ENCODE results near the gene ZEB2.

ZEB2 gene

GRCh38 chr2:144471305-144472045, 48.4 kb downstream of the ZEB2 start:
- in situ Hi-C loops (cut with HindIII; ENCODE audit: low pct_ligation_motif_present, low sequenced_read_pairs) = no loop called here
- TF ChIP-seq CTCF (IDR thresholded peaks at IDR 0.05; ENCODE audit: low read depth, low read length, missing control alignments) = no peak
- Histone ChIP-seq H3K36me3 (replicated peaks) (peaks cover 11% of the 10 kb centered on the region), H3K4me3 (ENCODE audit: low read depth, low read length) (no peak overlapping the region), H3K27ac (no peak overlapping the region), H3K27me3 (replicated peaks) (no peaks in the 10 kb centered on the region)
- no peak for DNase-seq

DNA sequence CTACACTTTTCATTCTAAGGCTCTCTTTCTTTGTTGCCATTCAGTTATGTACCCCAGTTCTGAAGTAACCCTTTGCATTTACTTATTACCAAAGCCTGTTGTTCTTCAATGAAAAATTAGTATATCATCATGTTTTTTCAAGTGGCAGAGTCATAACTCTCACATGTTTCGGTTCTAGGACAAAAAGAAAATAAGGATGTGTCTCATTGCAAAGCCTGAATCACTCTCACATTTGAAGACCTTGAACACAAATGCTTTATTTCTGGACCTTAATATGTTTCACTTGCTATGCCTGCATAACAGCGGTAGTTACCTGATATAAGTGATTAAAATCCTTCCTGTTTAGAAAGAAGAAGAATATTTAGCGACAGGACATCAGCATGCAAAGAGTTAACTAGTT, 49.1 kb downstream of the ZEB2 start:
- Histone ChIP-seq H3K4me3 (ENCODE audit: low read depth, low read length) (no peak overlapping the region), H3K27me3 (replicated peaks) (no peaks in the 10 kb centered on the region), H3K27ac (no peak overlapping the region), H3K36me3 (replicated peaks) (peaks cover 11% of the 10 kb centered on the region)
- in situ Hi-C loops (cut with HindIII; ENCODE audit: low pct_ligation_motif_present, low sequenced_read_pairs) = no loop called here
- no peak for TF ChIP-seq CTCF (IDR thresholded peaks at IDR 0.05; ENCODE audit: low read depth, low read length, missing control alignments)
- DNase-seq = no peak

DNA sequence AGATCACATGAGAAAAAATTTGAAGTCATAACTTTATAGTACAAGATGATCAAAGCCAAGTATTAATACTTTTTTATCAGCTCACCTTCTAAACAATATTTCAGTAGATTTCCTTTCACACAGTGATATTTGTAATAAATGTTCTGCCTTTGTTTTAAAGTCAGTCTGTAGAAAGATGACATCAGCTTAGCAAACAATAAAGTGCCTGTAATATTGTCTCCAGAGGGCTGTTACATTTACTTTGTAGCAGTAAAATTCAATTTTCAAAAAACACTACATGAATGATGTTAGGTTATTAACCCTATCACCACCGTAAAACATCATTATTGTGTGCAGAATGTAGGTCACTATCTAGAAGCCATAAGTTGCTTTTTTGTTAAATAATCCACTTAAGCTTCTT, 49.6 kb downstream of the ZEB2 start:
- in situ Hi-C loops (cut with HindIII; ENCODE audit: low pct_ligation_motif_present, low sequenced_read_pairs) = no loop called here
- no peak for TF ChIP-seq CTCF (IDR thresholded peaks at IDR 0.05; ENCODE audit: low read depth, low read length, missing control alignments)
- Histone ChIP-seq H3K36me3 (replicated peaks) (peaks cover 11% of the 10 kb centered on the region), H3K27ac (no peak overlapping the region), H3K4me3 (ENCODE audit: low read depth, low read length) (no peak overlapping the region), H3K27me3 (replicated peaks) (no peaks in the 10 kb centered on the region)
- no peak for DNase-seq

DNA sequence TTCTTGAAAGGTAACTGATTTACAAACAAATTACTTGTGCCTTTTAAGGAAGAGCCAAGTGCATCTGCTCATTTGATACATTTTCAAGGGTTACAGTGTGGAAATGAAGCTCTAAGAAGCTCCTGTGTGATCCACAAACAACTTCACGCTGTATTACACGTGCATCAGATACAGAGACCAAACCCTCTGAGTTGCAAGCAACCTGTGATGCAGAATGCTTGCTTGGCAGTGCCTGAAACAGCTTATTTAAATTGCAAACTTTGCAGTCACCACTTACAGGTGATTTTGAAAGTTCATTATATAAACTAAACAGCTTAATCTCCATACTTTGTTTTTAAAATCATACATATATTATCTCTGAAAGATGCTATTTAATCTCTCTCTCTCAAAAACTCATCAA, 50.1 kb downstream of the ZEB2 start:
- no peak overlapping the region for H3K27ac ChIP-seq
- in situ Hi-C loops (cut with HindIII; ENCODE audit: low pct_ligation_motif_present, low sequenced_read_pairs) = no loop called here
- H3K27me3 ChIP-seq (replicated peaks) = no peaks in the 10 kb centered on the region
- peaks cover 13% of the 10 kb centered on the region for H3K36me3 ChIP-seq (replicated peaks)
- no peak overlapping the region for H3K4me3 ChIP-seq (ENCODE audit: low read depth, low read length)
- no peak for TF ChIP-seq CTCF (IDR thresholded peaks at IDR 0.05; ENCODE audit: low read depth, low read length, missing control alignments)
- no peak for DNase-seq

GRCh38 chr2:144468823-144469595, 50.9 kb downstream of the ZEB2 start:
- Histone ChIP-seq H3K4me3 (ENCODE audit: low read depth, low read length) (no peak overlapping the region), H3K27me3 (replicated peaks) (no peaks in the 10 kb centered on the region), H3K36me3 (replicated peaks) (peaks cover 13% of the 10 kb centered on the region), H3K27ac (no peak overlapping the region)
- no peak for DNase-seq
- no peak for TF ChIP-seq CTCF (IDR thresholded peaks at IDR 0.05; ENCODE audit: low read depth, low read length, missing control alignments)
- in situ Hi-C loops (cut with HindIII; ENCODE audit: low pct_ligation_motif_present, low sequenced_read_pairs) = no loop called here

All from brain microvascular endothelial cell (primary cell).